Neural cell (in vitro differentiated cells): ENCODE measurements around the gene ARFRP1. TPM values are rescaled to one million over a fixed set of nuclear protein-coding genes. Genes with fewer than 3 reads are reported as not detected.

ENCODE experiments used
- H2AFZ ChIP-seq: fragments of 200-600, 300-800 bp; sonication (generic), shearing (Covaris generic); 2 replicates; pipeline ENCODE4 v1.6.0; 2014; ENCODE audit warnings: low read depth, mild to moderate bottlenecking, antibody characterized with exemption, low read length, moderate library complexity
- H3F3A ChIP-seq: fragments of 200-600 bp; shearing (Covaris generic); 2 replicates; pipeline ENCODE4 v1.6.1; 2016; ENCODE audit warnings: mild to moderate bottlenecking, moderate library complexity, mixed read lengths, antibody characterized with exemption, low read length; ENCODE audit not compliant: insufficient read depth, poor library complexity, severe bottlenecking
- H3K27ac ChIP-seq: fragments of 200-600, 300-800 bp; sonication (generic), shearing (Covaris generic); 2 replicates; pipeline ENCODE4 v1.5.1; 2014; ENCODE audit warnings: mild to moderate bottlenecking, low read length, moderate library complexity
- H3K27me3 ChIP-seq: fragments of 300-800, 200-600 bp; sonication (generic), shearing (Covaris generic); 2 replicates; pipeline ENCODE4 v1.6.0; 2014; ENCODE audit warnings: mild to moderate bottlenecking, low read depth, low read length, moderate library complexity; ENCODE audit not compliant: insufficient read depth
- H3K36me3 ChIP-seq: fragments of 300-800, 200-600 bp; sonication (generic), shearing (Covaris generic); 2 replicates; pipeline ENCODE4 v1.5.1; 2014; ENCODE audit warnings: mild to moderate bottlenecking, antibody characterized with exemption, low read length, moderate library complexity; ENCODE audit not compliant: insufficient read depth
- H3K4me2 ChIP-seq: fragments of 300-800, 200-600 bp; sonication (generic), shearing (Covaris generic); 2 replicates; pipeline ENCODE4 v1.6.0; 2014; ENCODE audit warnings: mild to moderate bottlenecking, low read length
- H3K4me3 ChIP-seq: fragments of 300-800, 200-600 bp; sonication (generic), shearing (Covaris generic); 2 replicates; pipeline ENCODE4 v1.5.1; 2014; ENCODE audit warnings: mild to moderate bottlenecking, low read length, moderate library complexity
- H3K79me2 ChIP-seq: fragments of 200-600 bp; shearing (Covaris generic); replicated peaks from 2 replicates; pipeline ENCODE4 v1.6.0; 2014; ENCODE audit warnings: mild to moderate bottlenecking, low read length, moderate library complexity; ENCODE audit not compliant: insufficient read depth
- H3K9ac ChIP-seq: fragments of 300-800, 200-600 bp; sonication (generic), shearing (Covaris generic); 2 replicates; pipeline ENCODE4 v1.6.1; 2016; ENCODE audit warnings: mild to moderate bottlenecking, low read length, mixed read lengths
- H3K9me2 ChIP-seq: fragments of 200-600 bp; shearing (Covaris generic); 2 replicates; pipeline ENCODE4 v1.6.1; 2016; ENCODE audit warnings: mild to moderate bottlenecking, low read length, mixed read lengths; ENCODE audit not compliant: insufficient read depth
- H3K9me3 ChIP-seq: fragments of 200-600, 300-800 bp; sonication (generic), shearing (Covaris generic); 2 replicates; pipeline ENCODE4 v1.6.1; 2016; ENCODE audit warnings: mild to moderate bottlenecking, mixed run types, low read length, moderate library complexity, mixed read lengths
- H4K20me1 ChIP-seq: fragments of 200-600 bp; shearing (Covaris generic); 2 replicates; pipeline ENCODE4 v1.6.1; 2016; ENCODE audit warnings: mild to moderate bottlenecking, mixed run types; ENCODE audit not compliant: insufficient read depth
- EP300 ChIP-seq: fragments of 450-650 bp; conservative IDR thresholded peaks from 2 replicates; pipeline ENCODE4 v1.6.1; 2014; ENCODE audit warnings: antibody characterized with exemption, mild to moderate bottlenecking, moderate library complexity; ENCODE audit not compliant: poor library complexity, severe bottlenecking
- EZH2 ChIP-seq: fragments of 200-600, 300-800 bp; shearing (Covaris generic), sonication (generic); IDR thresholded peaks from 2 replicates; pipeline ENCODE4 v1.6.1; 2014; ENCODE audit warnings: antibody characterized with exemption, low read length, borderline replicate concordance, mild to moderate bottlenecking; ENCODE audit not compliant: insufficient read depth, poor library complexity, severe bottlenecking
- MXI1 ChIP-seq: fragments of 450-650 bp; conservative IDR thresholded peaks from 2 replicates; pipeline ENCODE4 v1.6.1; 2014; ENCODE audit warnings: antibody characterized with exemption, mild to moderate bottlenecking; ENCODE audit not compliant: poor library complexity, severe bottlenecking
- POLR2AphosphoS5 ChIP-seq: IDR thresholded peaks from 2 replicates; pipeline ENCODE4 v1.6.1; 2012
- RAD21 ChIP-seq: fragments of 450-650 bp; conservative IDR thresholded peaks from 2 replicates; pipeline ENCODE4 v1.6.1; 2014; ENCODE audit warnings: antibody characterized with exemption, mild to moderate bottlenecking, moderate library complexity
- SMC3 ChIP-seq: fragments of 450-650 bp; conservative IDR thresholded peaks from 2 replicates; pipeline ENCODE4 v1.6.1; 2014; ENCODE audit warnings: antibody characterized with exemption, mild to moderate bottlenecking, moderate library complexity; ENCODE audit not compliant: poor library complexity
- TAF1 ChIP-seq: IDR thresholded peaks from 2 replicates; pipeline ENCODE4 v1.6.1; 2012; ENCODE audit warnings: low read depth
- polyA plus RNA-seq: library from polyadenylated mRNA; depleted of rRNA; stranded (reverse); fragments of >200 nt; gene quantifications from 2 replicates; pipeline ENCODE4 v1.2.3, GENCODE V29; 2014
- TF ChIP-seq, protein P1 (sequence below): fragments of 450-650 bp; IDR thresholded peaks from 2 replicates; pipeline ENCODE4 v1.5.1; 2014; ENCODE audit warnings: antibody characterized with exemption, mild to moderate bottlenecking, moderate library complexity; ENCODE audit not compliant: poor library complexity, severe bottlenecking
- TF ChIP-seq, protein P2 (sequence below): IDR thresholded peaks from 2 replicates; pipeline ENCODE4 v1.6.1; 2012; ENCODE audit warnings: borderline replicate concordance

The ARFRP1 gene
- polyA plus RNA-seq, 1 donor from 2014 or later, result 70.9 TPM

DNA sequence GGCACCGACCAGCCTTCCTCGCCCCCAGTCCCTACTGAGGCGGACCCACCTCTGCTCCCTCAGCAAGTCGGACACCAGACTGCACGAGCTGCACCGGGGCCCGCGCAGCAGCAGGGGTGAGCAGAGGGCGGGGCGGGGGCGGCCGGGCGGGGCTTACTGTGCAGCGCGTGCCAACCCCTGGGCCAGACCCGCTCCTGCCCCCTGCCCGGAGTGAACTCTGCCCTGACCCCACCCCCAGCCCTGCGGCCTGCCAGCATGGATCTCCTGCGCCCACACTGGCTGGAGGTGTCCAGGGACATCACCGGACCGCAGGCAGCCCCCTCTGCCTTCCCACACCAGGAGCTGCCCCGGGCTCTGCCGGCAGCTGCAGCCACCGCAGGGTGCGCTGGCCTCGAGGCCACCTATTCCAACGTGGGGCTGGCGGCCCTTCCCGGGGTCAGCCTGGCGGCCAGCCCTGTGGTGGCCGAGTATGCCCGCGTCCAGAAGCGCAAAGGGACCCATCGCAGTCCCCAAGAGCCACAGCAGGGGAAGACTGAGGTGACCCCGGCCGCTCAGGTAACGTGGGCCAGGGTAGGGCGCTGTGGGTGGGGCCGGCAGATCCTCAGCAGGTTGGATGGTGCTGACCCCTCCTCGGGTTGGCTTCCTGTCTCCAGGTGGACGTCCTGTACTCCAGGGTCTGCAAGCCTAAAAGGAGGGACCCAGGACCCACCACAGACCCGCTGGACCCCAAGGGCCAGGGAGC is 30.3 kb upstream of the ARFRP1 start:
- H3K9ac ChIP-seq, result no peak overlapping the region
- no peak overlapping the region for H3K4me3 ChIP-seq
- H3K27ac ChIP-seq, result no peak overlapping the region
- no peaks in the 10 kb centered on the region for H4K20me1 ChIP-seq
- H2AFZ ChIP-seq, result no peak overlapping the region
- TF ChIP-seq EP300, result no peak
- no peak for TF ChIP-seq RAD21
- TF ChIP-seq SMC3, result no peak
- TF ChIP-seq, protein P1, sequence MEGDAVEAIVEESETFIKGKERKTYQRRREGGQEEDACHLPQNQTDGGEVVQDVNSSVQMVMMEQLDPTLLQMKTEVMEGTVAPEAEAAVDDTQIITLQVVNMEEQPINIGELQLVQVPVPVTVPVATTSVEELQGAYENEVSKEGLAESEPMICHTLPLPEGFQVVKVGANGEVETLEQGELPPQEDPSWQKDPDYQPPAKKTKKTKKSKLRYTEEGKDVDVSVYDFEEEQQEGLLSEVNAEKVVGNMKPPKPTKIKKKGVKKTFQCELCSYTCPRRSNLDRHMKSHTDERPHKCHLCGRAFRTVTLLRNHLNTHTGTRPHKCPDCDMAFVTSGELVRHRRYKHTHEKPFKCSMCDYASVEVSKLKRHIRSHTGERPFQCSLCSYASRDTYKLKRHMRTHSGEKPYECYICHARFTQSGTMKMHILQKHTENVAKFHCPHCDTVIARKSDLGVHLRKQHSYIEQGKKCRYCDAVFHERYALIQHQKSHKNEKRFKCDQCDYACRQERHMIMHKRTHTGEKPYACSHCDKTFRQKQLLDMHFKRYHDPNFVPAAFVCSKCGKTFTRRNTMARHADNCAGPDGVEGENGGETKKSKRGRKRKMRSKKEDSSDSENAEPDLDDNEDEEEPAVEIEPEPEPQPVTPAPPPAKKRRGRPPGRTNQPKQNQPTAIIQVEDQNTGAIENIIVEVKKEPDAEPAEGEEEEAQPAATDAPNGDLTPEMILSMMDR, result no peak
- TF ChIP-seq MXI1, result no peak
- no peak for TF ChIP-seq TAF1
- no peak for TF ChIP-seq POLR2AphosphoS5
- no peak for TF ChIP-seq EZH2
- TF ChIP-seq, protein P2, sequence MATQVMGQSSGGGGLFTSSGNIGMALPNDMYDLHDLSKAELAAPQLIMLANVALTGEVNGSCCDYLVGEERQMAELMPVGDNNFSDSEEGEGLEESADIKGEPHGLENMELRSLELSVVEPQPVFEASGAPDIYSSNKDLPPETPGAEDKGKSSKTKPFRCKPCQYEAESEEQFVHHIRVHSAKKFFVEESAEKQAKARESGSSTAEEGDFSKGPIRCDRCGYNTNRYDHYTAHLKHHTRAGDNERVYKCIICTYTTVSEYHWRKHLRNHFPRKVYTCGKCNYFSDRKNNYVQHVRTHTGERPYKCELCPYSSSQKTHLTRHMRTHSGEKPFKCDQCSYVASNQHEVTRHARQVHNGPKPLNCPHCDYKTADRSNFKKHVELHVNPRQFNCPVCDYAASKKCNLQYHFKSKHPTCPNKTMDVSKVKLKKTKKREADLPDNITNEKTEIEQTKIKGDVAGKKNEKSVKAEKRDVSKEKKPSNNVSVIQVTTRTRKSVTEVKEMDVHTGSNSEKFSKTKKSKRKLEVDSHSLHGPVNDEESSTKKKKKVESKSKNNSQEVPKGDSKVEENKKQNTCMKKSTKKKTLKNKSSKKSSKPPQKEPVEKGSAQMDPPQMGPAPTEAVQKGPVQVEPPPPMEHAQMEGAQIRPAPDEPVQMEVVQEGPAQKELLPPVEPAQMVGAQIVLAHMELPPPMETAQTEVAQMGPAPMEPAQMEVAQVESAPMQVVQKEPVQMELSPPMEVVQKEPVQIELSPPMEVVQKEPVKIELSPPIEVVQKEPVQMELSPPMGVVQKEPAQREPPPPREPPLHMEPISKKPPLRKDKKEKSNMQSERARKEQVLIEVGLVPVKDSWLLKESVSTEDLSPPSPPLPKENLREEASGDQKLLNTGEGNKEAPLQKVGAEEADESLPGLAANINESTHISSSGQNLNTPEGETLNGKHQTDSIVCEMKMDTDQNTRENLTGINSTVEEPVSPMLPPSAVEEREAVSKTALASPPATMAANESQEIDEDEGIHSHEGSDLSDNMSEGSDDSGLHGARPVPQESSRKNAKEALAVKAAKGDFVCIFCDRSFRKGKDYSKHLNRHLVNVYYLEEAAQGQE, result no peak
- H3K79me2 ChIP-seq, result no peaks in the 10 kb centered on the region
- H3F3A ChIP-seq, result no peaks in the 10 kb centered on the region
- H3K9me2 ChIP-seq, result no peaks in the 10 kb centered on the region
- no peaks in the 10 kb centered on the region for H3K27me3 ChIP-seq
- H3K4me2 ChIP-seq, result no peak overlapping the region
- H3K36me3 ChIP-seq, result no peaks in the 10 kb centered on the region
- no peaks in the 10 kb centered on the region for H3K9me3 ChIP-seq

DNA sequence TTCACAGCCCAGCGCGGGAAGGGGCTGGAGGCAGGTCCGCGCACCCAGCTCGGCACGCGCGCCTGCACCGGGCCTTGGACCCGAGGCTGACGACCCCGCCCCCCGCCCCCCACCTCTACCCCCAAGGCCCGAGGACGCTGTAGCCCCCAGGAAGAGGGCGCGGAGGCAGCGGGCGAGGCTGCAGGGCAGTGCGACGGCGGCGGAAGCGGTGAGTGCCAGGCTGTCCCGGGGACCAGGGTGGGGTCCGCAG is 29.8 kb upstream of the ARFRP1 start:
- Histone ChIP-seq H3K4me3 (no peak overlapping the region), H3K27me3 (no peaks in the 10 kb centered on the region), H3F3A (no peaks in the 10 kb centered on the region), H3K4me2 (no peak overlapping the region), H3K9me2 (no peaks in the 10 kb centered on the region), H3K36me3 (no peaks in the 10 kb centered on the region), H3K9me3 (no peaks in the 10 kb centered on the region), H3K79me2 (no peaks in the 10 kb centered on the region), H3K27ac (no peak overlapping the region), H2AFZ (no peak overlapping the region), H3K9ac (no peak overlapping the region), H4K20me1 (no peaks in the 10 kb centered on the region)
- no peak for TF ChIP-seq EP300
- TF ChIP-seq MXI1, result no peak
- no peak for TF ChIP-seq POLR2AphosphoS5
- TF ChIP-seq EZH2, result no peak
- TF ChIP-seq, protein P2, result no peak
- TF ChIP-seq TAF1, result no peak
- no peak for TF ChIP-seq RAD21
- TF ChIP-seq, protein P1, result no peak
- no peak for TF ChIP-seq SMC3
